ENCODE results near the gene EIF4H.

- TF ChIP-seq CTCF (IDR thresholded peaks at IDR 0.05) (no peak), REST (IDR thresholded peaks at IDR 0.05; ENCODE audit: insufficient read depth in 1 of 2, low read depth in 2 of 2, low read length in 1 of 2) (no peak), TCF7L2 (IDR thresholded peaks at IDR 0.05; ENCODE audit: low read depth, low read length) (no peak)
Measured at GRCh38 chr7:74193913-74194312, 19.8 kb downstream of the EIF4H start.

Measured in Panc1 (cell line).